CD4-positive, CD25-positive, alpha-beta regulatory T cell (primary cell): ENCODE data around the gene MED13L. TPM values are rescaled to one million over a fixed set of nuclear protein-coding genes. Genes with fewer than 3 reads are reported as not detected.

Source experiments
- ATAC-seq, 2 donors: fragments of 150-1000 bp; cut with Tn5 transposase; one replicate each; pipeline ENCODE4 v1.10.0; 2021; ENCODE audit warnings: low read depth in 2 of 2, moderate number of reproducible peaks in 2 of 2, moderate library complexity in 1 of 2
- DNase-seq, 3 donors: peaks; one replicate each; pipeline versions ENCODE4 v3.0.0 to v3.0.0-alpha.2; 2012 to 2022; ENCODE audit warnings: mixed read lengths in 1 of 3
- H3K27ac ChIP-seq: one replicate; pipeline ENCODE4 v1.7.0; 2013; ENCODE audit warnings: mild to moderate bottlenecking, low read length; ENCODE audit not compliant: insufficient read depth, poor library complexity, severe bottlenecking
- H3K27me3 ChIP-seq: one replicate; pipeline ENCODE4 v1.7.0; 2013; ENCODE audit warnings: low read length; ENCODE audit not compliant: control insufficient read depth, insufficient read depth
- H3K36me3 ChIP-seq: one replicate; pipeline ENCODE4 v1.7.0; 2013; ENCODE audit warnings: mild to moderate bottlenecking, low read length, moderate library complexity; ENCODE audit not compliant: control insufficient read depth, insufficient read depth
- H3K4me1 ChIP-seq: 2 replicates; pipeline ENCODE4 v1.7.0; 2013; ENCODE audit warnings: mild to moderate bottlenecking, low read length; ENCODE audit not compliant: insufficient read depth, control insufficient read depth, poor library complexity, severe bottlenecking
- H3K4me3 ChIP-seq: one replicate; pipeline ENCODE4 v1.7.0; 2013; ENCODE audit warnings: low read depth, mild to moderate bottlenecking, low read length, moderate library complexity
- H3K9me3 ChIP-seq, 2 experiments: 1 replicate in 1 of 2; 2 replicates in 1 of 2; pipeline ENCODE4 v1.7.0; 2013; ENCODE audit warnings: low read length in 2 of 2, mild to moderate bottlenecking in 1 of 2, moderate library complexity in 1 of 2; ENCODE audit not compliant: control insufficient read depth in 2 of 2
- H3K27ac Mint-ChIP-seq, 3 donors: one replicate each; pipeline ENCODE4 v1.8.0; 2020 to 2022; ENCODE audit warnings: mild to moderate bottlenecking in 3 of 3, mixed read lengths in 3 of 3, moderate library complexity in 2 of 3
- H3K27me3 Mint-ChIP-seq: one replicate; pipeline ENCODE4 v1.8.0; 2022; ENCODE audit warnings: mild to moderate bottlenecking, mixed read lengths
- H3K36me3 Mint-ChIP-seq: one replicate; pipeline ENCODE4 v1.8.0; 2020; ENCODE audit warnings: mixed read lengths
- H3K4me1 Mint-ChIP-seq, 4 donors: one replicate each; pipeline ENCODE4 v1.8.0; 2020 to 2022; ENCODE audit warnings: mixed read lengths in 4 of 4, mild to moderate bottlenecking in 1 of 4
- H3K4me3 Mint-ChIP-seq, 4 donors: one replicate each; pipeline ENCODE4 v1.8.0; 2020 to 2022; ENCODE audit warnings: mild to moderate bottlenecking in 4 of 4, mixed read lengths in 4 of 4, moderate library complexity in 3 of 4
- H3K9me3 Mint-ChIP-seq, 7 donors: one replicate each; pipeline ENCODE4 v1.8.0; 2020 to 2022; ENCODE audit warnings: mixed read lengths in 7 of 7, mild to moderate bottlenecking in 3 of 7, moderate library complexity in 2 of 7
- polyA plus RNA-seq, 4 donors: library from polyadenylated mRNA; unstranded; fragments of 300-500 nt; fragmentation: Illumina TruSeq; gene quantifications; one replicate each; pipeline ENCODE4 v1.2.3, GENCODE V29; 2021
- total RNA-seq: library from RNA; stranded (reverse); gene quantifications from one replicate; pipeline ENCODE4 v1.2.3, GENCODE V29; 2022

The MED13L gene
- total and polyA plus RNA-seq, 5 donors from 2014 or later, result 4.5 to 179 (median 7.0) TPM

DNA sequence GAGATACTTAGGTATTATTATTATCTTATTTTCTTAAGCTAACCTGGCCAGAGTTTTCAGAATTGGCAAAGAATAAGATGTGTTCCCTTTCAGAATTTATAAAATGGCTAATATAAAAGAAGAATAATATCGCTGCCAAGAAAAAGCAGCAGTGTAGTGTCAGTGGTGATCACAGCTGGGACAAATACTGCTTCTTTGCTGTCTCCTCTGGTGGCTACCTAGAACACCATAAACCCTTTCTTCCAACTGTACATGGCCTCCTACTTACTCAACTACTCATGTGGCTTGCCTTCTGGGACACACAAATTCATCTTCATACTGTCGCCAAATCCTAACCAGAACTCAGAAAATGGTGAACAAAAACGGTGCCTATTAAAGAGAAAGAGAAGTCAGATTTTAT is 72.7 kb downstream of the MED13L start:
- H3K27me3 Mint-ChIP-seq, result no peaks in the 10 kb centered on the region
- H3K36me3 ChIP-seq, result no peaks in the 10 kb centered on the region
- ATAC-seq (no peak), DNase-seq (no peak)
- H3K4me1 ChIP-seq, result no peaks in the 10 kb centered on the region
- no peak overlapping the region for H3K4me3 ChIP-seq
- no peaks in the 10 kb centered on the region for H3K27me3 ChIP-seq
- H3K36me3 Mint-ChIP-seq, result peaks cover 10% of the 10 kb centered on the region
- H3K9me3 Mint-ChIP-seq, result no peaks in the 10 kb centered on the region
- no peak overlapping the region for H3K27ac ChIP-seq
- peaks cover 44 to 70% (median 52%) of the 10 kb centered on the region in 4 donors for H3K4me1 Mint-ChIP-seq
- peak overlapping the region in 1 of 3 donors; percentile 70 for H3K27ac Mint-ChIP-seq
- no peak overlapping the region for H3K4me3 Mint-ChIP-seq
- H3K9me3 ChIP-seq, result no peaks in the 10 kb centered on the region

DNA sequence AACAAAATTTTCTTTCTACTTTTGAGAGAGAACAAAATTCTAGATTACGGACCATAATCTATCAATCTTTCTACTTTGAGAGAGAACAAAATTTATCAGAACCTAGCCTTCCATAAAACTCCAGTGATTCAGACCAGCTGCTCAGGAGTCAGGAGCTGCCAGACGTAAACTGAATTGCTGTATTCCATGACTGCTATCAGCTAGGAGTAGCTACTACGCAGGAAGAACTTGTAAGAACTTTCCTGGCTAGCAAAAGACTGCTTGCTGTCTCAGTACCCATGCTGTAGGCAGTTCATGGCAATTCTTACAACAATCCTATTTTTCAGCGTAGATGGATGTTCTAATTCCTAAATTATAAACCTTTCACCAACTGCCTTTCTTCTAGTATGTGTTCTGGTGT is 73.3 kb downstream of the MED13L start:
- Histone ChIP-seq H3K4me3 (no peak overlapping the region), H3K4me1 (no peaks in the 10 kb centered on the region), H3K27me3 (no peaks in the 10 kb centered on the region), H3K36me3 (no peaks in the 10 kb centered on the region), H3K27ac (no peak overlapping the region), H3K9me3 (no peaks in the 10 kb centered on the region)
- DNase-seq (no peak), ATAC-seq (no peak)
- Mint-ChIP-seq H3K27ac (peak overlapping the region in 1 of 3 donors; percentile 70), H3K4me1 (peaks cover 45 to 71% (median 53%) of the 10 kb centered on the region in 4 donors), H3K9me3 (no peaks in the 10 kb centered on the region), H3K36me3 (peaks cover 10% of the 10 kb centered on the region), H3K27me3 (no peaks in the 10 kb centered on the region), H3K4me3 (no peak overlapping the region)

DNA sequence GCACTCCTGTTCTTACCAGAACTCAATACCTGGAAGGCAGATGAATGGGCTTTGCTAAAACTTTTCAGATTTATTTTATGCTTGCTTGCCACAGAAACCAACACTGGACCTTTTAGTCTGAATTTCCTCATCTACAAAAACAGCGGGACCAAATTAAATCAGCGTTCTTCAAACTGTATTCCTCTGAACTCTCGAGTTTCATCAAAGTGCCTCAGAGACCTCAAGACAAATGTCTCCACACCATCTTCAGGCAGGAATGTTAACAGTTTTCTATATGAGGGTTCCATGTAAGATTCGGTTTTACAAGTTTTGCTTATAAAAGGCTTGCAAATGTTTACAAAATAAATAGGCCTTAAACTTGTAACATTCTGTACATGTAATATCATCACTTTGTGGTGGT is 74.6 kb downstream of the MED13L start:
- Histone ChIP-seq H3K27me3 (no peaks in the 10 kb centered on the region), H3K4me3 (no peak overlapping the region), H3K36me3 (no peaks in the 10 kb centered on the region), H3K27ac (no peak overlapping the region), H3K4me1 (no peaks in the 10 kb centered on the region), H3K9me3 (no peaks in the 10 kb centered on the region)
- peak overlapping the region in 1 of 3 donors; percentile 68 for H3K27ac Mint-ChIP-seq
- H3K27me3 Mint-ChIP-seq, result no peaks in the 10 kb centered on the region
- H3K4me1 Mint-ChIP-seq, result peaks cover 50 to 76% (median 58%) of the 10 kb centered on the region in 4 donors
- no peak for DNase-seq
- H3K9me3 Mint-ChIP-seq, result no peaks in the 10 kb centered on the region
- peaks cover 10% of the 10 kb centered on the region for H3K36me3 Mint-ChIP-seq
- no peak for ATAC-seq
- H3K4me3 Mint-ChIP-seq, result peak overlapping the region in 1 of 4 donors; percentile 1

DNA sequence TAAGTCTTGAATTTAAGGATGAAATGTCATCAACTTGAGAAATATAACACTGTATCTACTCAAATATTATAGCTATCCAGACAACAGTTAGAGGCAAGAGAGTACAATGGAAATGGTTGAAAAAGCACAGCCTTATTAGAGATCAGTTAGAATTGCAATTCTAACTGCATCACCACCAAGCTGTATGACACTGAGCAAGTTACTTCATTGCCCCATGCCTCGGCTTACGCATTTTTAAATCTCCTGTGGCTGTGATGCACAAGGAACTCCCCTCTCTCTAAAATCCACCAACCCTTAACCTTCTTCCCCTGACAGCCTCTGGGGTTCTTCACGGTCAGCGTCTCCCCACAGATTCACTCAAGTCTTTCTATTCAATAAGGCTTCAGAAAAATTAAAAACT is 75.1 kb downstream of the MED13L start:
- no peaks in the 10 kb centered on the region for H3K9me3 Mint-ChIP-seq
- no peak overlapping the region for H3K27ac Mint-ChIP-seq
- no peak for ATAC-seq

DNA sequence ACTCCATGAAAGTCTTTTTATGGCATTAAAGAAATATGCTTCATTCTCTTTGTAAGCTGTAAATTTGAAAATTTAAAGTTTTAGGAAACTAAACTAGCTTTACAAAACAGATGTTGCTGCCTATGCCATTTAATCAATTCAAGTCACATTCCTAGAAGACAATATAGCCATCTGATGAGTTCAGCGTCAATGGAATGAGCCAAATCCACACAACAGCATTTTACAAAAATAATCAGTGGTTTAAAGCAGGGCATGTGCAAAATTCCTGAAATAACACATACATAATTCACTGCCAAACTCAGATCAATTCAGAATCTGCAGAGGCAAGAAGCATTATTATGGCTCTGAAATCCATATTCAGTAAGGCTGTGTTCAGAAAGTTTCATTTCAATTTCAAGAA is 75.6 kb downstream of the MED13L start:
- no peak overlapping the region for H3K4me3 Mint-ChIP-seq
- ATAC-seq (no peak), DNase-seq (no peak)
- H3K27ac ChIP-seq, result no peak overlapping the region
- no peaks in the 10 kb centered on the region for H3K9me3 Mint-ChIP-seq
- no peak overlapping the region for H3K4me3 ChIP-seq
- peaks cover 4% of the 10 kb centered on the region for H3K4me1 ChIP-seq
- H3K27ac Mint-ChIP-seq, result no peak overlapping the region
- H3K4me1 Mint-ChIP-seq, result peaks cover 46 to 73% (median 57%) of the 10 kb centered on the region in 4 donors
- H3K36me3 Mint-ChIP-seq, result peaks cover 10% of the 10 kb centered on the region
- H3K27me3 ChIP-seq, result no peaks in the 10 kb centered on the region
- no peaks in the 10 kb centered on the region for H3K9me3 ChIP-seq
- no peaks in the 10 kb centered on the region for H3K36me3 ChIP-seq
- H3K27me3 Mint-ChIP-seq, result no peaks in the 10 kb centered on the region

More for the DNA sequence above, 75.1 kb downstream of the MED13L start:
- Histone ChIP-seq H3K4me3 (no peak overlapping the region), H3K27me3 (no peaks in the 10 kb centered on the region), H3K36me3 (no peaks in the 10 kb centered on the region), H3K9me3 (no peaks in the 10 kb centered on the region), H3K4me1 (no peaks in the 10 kb centered on the region), H3K27ac (no peak overlapping the region)
- H3K27me3 Mint-ChIP-seq, result no peaks in the 10 kb centered on the region
- no peak overlapping the region for H3K4me3 Mint-ChIP-seq
- DNase-seq, result no peak
- peaks cover 50 to 73% (median 57%) of the 10 kb centered on the region in 4 donors for H3K4me1 Mint-ChIP-seq
- peaks cover 10% of the 10 kb centered on the region for H3K36me3 Mint-ChIP-seq

DNA sequence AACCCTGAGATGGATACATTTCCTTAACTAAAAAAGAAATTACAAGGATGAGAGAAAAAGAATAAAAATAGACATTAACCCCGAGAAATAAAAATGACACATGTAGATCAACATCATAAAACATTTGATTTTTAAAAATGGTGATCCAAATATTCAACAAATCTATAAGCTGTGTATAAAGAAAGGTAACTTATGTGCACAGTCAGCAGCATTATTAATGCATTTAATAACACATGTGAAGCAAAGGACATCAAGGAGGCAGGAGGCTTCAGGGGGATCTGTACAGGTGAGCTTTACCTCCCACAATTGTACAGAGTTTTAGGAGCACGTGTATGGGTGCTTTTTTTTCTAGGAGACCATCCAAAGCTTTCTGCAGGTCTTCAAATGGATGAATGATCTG is 76.1 kb downstream of the MED13L start:
- no peak for DNase-seq
- no peak overlapping the region for H3K4me3 Mint-ChIP-seq
- Histone ChIP-seq H3K36me3 (no peaks in the 10 kb centered on the region), H3K27ac (no peak overlapping the region), H3K4me3 (no peak overlapping the region), H3K4me1 (peaks cover 5% of the 10 kb centered on the region), H3K9me3 (no peaks in the 10 kb centered on the region), H3K27me3 (no peaks in the 10 kb centered on the region)
- no peak for ATAC-seq
- no peak overlapping the region for H3K27ac Mint-ChIP-seq
- no peaks in the 10 kb centered on the region for H3K27me3 Mint-ChIP-seq
- H3K4me1 Mint-ChIP-seq, result peaks cover 42 to 70% (median 58%) of the 10 kb centered on the region in 4 donors
- no peaks in the 10 kb centered on the region for H3K9me3 Mint-ChIP-seq
- H3K36me3 Mint-ChIP-seq, result peaks cover 10% of the 10 kb centered on the region

DNA sequence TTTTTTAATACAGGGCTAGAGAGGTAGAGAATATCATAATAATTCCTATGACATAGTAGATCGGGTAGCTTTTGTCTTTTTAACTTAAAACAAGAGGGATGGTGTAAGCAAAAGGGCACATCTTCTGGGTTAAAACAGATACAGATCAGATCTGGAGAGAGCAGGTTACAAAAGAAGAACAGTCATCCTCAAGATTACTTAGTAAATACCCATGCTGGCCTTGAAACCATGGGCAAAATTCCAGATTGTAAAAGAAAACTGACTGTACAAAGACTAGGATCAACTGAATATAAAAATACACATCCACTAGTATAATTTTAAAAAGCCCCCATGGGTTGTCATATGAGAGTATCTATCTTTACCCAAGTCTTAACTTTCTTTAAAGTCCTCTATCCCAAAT is 76.7 kb downstream of the MED13L start:
- H3K27me3 Mint-ChIP-seq, result no peaks in the 10 kb centered on the region
- H3K27ac ChIP-seq, result no peak overlapping the region
- DNase-seq (no peak), ATAC-seq (no peak)
- H3K4me1 Mint-ChIP-seq, result peaks cover 39 to 70% (median 61%) of the 10 kb centered on the region in 4 donors
- H3K9me3 Mint-ChIP-seq, result no peaks in the 10 kb centered on the region
- no peak overlapping the region for H3K27ac Mint-ChIP-seq
- H3K9me3 ChIP-seq, result no peaks in the 10 kb centered on the region
- no peaks in the 10 kb centered on the region for H3K27me3 ChIP-seq
- H3K4me1 ChIP-seq, result peaks cover 5% of the 10 kb centered on the region
- H3K4me3 Mint-ChIP-seq, result no peak overlapping the region
- H3K4me3 ChIP-seq, result no peak overlapping the region
- H3K36me3 ChIP-seq, result no peaks in the 10 kb centered on the region
- H3K36me3 Mint-ChIP-seq, result peaks cover 10% of the 10 kb centered on the region

DNA sequence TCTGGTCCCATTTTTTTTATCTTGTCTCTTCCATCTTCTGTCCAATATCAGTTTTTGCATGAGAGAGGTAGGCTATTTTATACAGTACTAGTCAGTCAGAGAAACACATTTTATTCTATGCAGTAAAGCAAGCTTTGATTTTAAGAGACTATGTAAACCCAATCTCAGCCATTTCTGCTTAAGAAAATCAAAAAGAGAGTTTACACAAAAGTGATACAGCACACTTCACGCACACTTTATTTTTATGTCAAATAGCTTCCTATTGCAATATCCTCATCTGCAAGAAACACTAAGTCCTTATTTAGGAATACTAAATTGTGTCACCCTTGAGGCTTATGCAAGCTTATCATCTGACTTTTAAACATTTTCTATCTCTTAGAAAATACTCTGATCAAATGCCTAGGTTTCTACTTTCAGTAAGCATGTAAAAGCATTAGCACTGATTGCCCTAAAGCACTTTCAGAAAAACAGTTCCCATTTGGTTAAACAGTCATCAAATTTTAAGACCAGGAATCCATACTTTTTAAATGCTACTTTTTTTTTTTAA is 78.3 kb downstream of the MED13L start:
- H3K4me3 Mint-ChIP-seq, result peak overlapping the region in 1 of 4 donors; percentile 51
- H3K27me3 Mint-ChIP-seq, result no peaks in the 10 kb centered on the region

More for the DNA sequence above, 78.3 kb downstream of the MED13L start:
- Mint-ChIP-seq H3K27ac (peak overlapping the region in 1 of 3 donors; percentile 22), H3K9me3 (no peaks in the 10 kb centered on the region), H3K4me1 (peaks cover 29 to 74% (median 60%) of the 10 kb centered on the region in 4 donors), H3K36me3 (peaks cover 2% of the 10 kb centered on the region)
- ATAC-seq (no peak), DNase-seq (no peak)
- Histone ChIP-seq H3K4me1 (peaks cover 13% of the 10 kb centered on the region), H3K27ac (no peak overlapping the region), H3K9me3 (no peaks in the 10 kb centered on the region), H3K4me3 (no peak overlapping the region), H3K36me3 (no peaks in the 10 kb centered on the region), H3K27me3 (no peaks in the 10 kb centered on the region)
